Kidney epithelial cell (primary cell): ENCODE data around the gene MORF4L2. TPM values are rescaled to one million over a fixed set of nuclear protein-coding genes. Genes with fewer than 3 reads are reported as not detected.

Source experiments
- DNase-seq: peaks from one replicate; pipeline ENCODE4 v3.0.0-alpha.2; 2010; ENCODE audit warnings: low read depth
- H3K27me3 ChIP-seq: 2 replicates; pipeline ENCODE4 v1.6.0; 2011; ENCODE audit warnings: low read length; ENCODE audit not compliant: control insufficient read depth, insufficient read depth
- H3K36me3 ChIP-seq: 2 replicates; pipeline ENCODE4 v1.5.1; 2011; ENCODE audit warnings: low read length; ENCODE audit not compliant: control insufficient read depth, insufficient read depth
- H3K4me3 ChIP-seq: 2 replicates; pipeline ENCODE4 v1.5.1; 2011; ENCODE audit warnings: low read depth, mild to moderate bottlenecking, control low read depth, low read length
- total RNA-seq: library from RNA; depleted of rRNA; stranded (reverse); fragments of >200 nt; gene quantifications from 2 replicates; pipeline ENCODE4 v1.2.3, GENCODE V29; 2015
- TF ChIP-seq, protein P1 (sequence below): IDR thresholded peaks from 2 replicates; pipeline ENCODE4 v1.5.1; 2011; ENCODE audit warnings: mild to moderate bottlenecking, moderate library complexity, low read length, control low read depth, inconsistent platforms; ENCODE audit not compliant: insufficient read depth, poor library complexity, severe bottlenecking

MORF4L2 gene
- total RNA-seq, 1 donor from 2014 or later, result 373 TPM

DNA sequence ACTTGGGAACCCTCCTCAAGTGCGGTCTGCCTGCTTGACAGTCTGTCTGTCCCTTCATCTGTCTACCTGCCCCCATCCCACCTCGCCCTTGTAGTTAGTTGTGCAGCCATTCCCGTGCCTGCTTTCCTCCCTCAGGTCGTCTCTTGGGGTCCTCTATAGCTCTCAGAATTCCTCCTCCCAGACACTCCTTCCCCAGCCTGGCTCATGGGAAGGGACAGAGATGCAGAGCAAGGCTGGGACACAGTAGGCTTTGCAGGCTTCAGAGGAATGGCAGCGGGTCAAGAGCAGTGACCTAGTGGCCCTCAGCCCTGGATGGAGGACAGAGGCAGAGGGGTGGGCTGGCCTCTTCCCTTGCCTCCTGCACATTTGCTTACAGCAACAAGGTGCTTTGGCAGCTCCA lies 42.5 kb upstream of the MORF4L2 start:
- H3K4me3 ChIP-seq, result no peak overlapping the region
- DNase-seq, result no peak
- TF ChIP-seq, protein P1, sequence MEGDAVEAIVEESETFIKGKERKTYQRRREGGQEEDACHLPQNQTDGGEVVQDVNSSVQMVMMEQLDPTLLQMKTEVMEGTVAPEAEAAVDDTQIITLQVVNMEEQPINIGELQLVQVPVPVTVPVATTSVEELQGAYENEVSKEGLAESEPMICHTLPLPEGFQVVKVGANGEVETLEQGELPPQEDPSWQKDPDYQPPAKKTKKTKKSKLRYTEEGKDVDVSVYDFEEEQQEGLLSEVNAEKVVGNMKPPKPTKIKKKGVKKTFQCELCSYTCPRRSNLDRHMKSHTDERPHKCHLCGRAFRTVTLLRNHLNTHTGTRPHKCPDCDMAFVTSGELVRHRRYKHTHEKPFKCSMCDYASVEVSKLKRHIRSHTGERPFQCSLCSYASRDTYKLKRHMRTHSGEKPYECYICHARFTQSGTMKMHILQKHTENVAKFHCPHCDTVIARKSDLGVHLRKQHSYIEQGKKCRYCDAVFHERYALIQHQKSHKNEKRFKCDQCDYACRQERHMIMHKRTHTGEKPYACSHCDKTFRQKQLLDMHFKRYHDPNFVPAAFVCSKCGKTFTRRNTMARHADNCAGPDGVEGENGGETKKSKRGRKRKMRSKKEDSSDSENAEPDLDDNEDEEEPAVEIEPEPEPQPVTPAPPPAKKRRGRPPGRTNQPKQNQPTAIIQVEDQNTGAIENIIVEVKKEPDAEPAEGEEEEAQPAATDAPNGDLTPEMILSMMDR, result no peak
- H3K27me3 ChIP-seq, result peaks cover 35% of the 10 kb centered on the region
- H3K36me3 ChIP-seq, result no peaks in the 10 kb centered on the region

DNA sequence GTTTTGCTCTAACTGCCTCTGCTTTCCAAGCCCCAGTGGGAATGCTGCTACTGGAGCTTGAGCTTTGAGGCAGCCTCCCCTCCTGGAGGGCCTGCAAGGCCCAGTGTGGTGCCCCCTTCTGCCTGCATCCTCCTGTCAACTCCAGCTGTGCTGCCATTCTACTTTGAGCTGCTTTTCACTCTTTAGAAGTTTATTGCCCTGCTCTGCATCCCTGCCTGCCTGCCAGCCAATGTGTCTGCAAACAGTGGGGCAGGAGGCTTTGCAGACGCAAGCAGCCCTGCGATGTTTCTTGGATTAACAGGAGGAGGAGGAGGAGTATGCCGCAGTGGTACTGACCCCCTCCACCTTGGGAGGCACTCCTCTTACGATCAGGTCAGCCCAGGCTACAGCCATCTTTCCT lies 40.6 kb upstream of the MORF4L2 start:
- DNase-seq, result no peak
- TF ChIP-seq, protein P1, result no peak
- no peaks in the 10 kb centered on the region for H3K36me3 ChIP-seq
- no peak overlapping the region for H3K4me3 ChIP-seq
- H3K27me3 ChIP-seq, result peaks cover 30% of the 10 kb centered on the region

DNA sequence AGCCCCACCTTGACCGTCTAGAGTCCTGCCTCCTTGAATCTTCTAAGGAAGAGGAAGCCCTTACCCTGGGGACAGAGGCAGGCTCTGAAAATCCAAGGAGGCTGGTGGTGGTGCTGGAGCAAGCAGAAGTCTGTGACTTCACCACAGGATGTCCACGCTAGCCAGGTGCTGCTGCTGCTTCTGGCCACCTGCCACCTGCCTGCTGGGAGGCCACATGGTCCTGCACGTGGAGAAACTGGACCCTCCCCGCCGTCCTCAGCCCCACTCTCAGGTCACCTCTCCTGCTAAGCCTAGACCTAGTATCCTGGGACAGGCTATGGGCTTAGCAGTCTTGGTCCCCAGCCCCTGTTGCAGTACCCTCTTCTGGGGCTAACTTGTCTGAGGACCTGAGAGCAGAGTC lies 40.0 kb upstream of the MORF4L2 start:
- Histone ChIP-seq H3K36me3 (no peaks in the 10 kb centered on the region), H3K4me3 (no peak overlapping the region), H3K27me3 (peaks cover 30% of the 10 kb centered on the region)
- DNase-seq, result no peak
- TF ChIP-seq, protein P1, result no peak

DNA sequence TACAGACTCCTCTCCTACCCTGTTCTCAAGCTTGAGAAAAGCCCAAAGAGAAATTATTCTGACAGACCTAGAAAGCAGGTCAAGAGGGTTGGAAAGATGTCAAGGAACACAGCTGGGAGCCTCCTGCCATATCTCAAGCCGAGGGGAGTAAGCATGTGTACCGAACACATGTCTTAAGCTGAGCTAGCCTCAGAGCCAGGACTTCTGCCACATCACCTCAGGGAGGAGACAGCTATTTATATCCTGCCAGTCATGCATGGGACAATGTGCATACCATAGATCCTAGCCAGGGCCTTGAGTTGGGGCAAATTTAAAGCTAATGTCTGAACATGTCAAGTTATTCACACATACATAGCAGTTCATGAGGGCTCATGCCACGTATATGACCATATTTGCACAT lies 36.0 kb upstream of the MORF4L2 start:
- peaks cover 10% of the 10 kb centered on the region for H3K27me3 ChIP-seq
- H3K4me3 ChIP-seq, result no peak overlapping the region
- no peaks in the 10 kb centered on the region for H3K36me3 ChIP-seq
- TF ChIP-seq, protein P1, result no peak
- no peak for DNase-seq

DNA sequence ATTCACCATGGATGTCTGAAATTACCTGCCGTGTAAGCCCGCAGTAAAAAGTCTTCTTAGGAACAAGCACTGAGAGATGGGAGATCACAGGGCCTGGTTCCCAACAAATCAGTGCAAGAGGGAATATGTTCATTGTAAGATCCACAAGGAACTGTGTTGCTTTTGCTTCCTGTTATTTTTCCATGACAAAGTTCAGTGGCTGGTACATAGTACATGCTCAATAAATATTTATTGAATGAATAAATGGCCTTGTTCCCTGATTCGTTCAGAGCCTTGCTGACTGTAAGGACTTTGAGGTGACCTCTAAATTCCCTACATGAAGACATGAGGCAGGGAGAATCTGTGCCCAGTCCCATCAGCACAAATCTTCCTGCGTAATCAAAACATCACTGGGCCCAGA lies 31.6 kb upstream of the MORF4L2 start:
- Histone ChIP-seq H3K27me3 (no peaks in the 10 kb centered on the region), H3K4me3 (no peak overlapping the region), H3K36me3 (no peaks in the 10 kb centered on the region)
- DNase-seq, result no peak
- TF ChIP-seq, protein P1, result no peak

DNA sequence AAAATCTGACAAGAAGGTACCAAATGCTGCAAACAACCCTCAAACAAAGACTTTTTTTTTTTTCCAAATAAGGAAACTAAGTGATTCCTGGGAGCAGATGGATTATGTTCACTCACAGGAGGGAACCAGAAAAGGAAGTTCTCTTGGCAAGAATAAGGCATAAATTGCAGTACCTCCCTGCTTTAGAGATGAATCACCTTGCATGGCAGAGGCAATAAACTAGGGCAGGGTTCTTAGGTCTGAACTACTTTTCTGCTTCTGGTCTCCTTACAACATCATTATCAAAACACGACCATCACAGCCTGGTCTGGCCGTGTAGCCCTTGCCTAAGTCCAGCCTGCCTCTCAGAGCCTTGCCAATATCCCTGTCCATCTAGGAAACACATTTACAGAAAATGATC lies 30.5 kb upstream of the MORF4L2 start:
- Histone ChIP-seq H3K27me3 (no peaks in the 10 kb centered on the region), H3K36me3 (no peaks in the 10 kb centered on the region), H3K4me3 (no peak overlapping the region)
- TF ChIP-seq, protein P1, result no peak
- DNase-seq, result no peak
